WERI-Rb-1 (cell line): ENCODE results near the gene CEMP1.
"Not testable (repeated sequence)": the region's sequence is repeated elsewhere in the genome, so short reads cannot be mapped to it uniquely, and the experiment has no call there.

Experiments used
- DNase-seq: peaks from one replicate; pipeline ENCODE4 v3.0.0-alpha.2; 2020
- H3K27ac ChIP-seq: fragments of 250-450 bp; sonication (Bioruptor Pico); 2 replicates; pipeline ENCODE4 v1.5.1; 2020; ENCODE audit warnings: mild to moderate bottlenecking, moderate library complexity
- H3K27me3 ChIP-seq: fragments of 250-450 bp; sonication (Bioruptor Pico); 2 replicates; pipeline ENCODE4 v1.5.1; 2021; ENCODE audit warnings: mild to moderate bottlenecking, low read depth, moderate library complexity; ENCODE audit not compliant: insufficient read depth, severe bottlenecking
- H3K36me3 ChIP-seq: fragments of 250-450 bp; sonication (Bioruptor Pico); 2 replicates; pipeline ENCODE4 v1.5.1; 2020; ENCODE audit warnings: mild to moderate bottlenecking, moderate library complexity
- H3K4me3 ChIP-seq: 2 replicates; pipeline ENCODE4 v1.5.1; 2011; ENCODE audit warnings: low read depth, mild to moderate bottlenecking, control low read depth, low read length
- H3K9me3 ChIP-seq: fragments of 250-450 bp; sonication (Bioruptor Pico); 2 replicates; pipeline ENCODE4 v1.5.1; 2021; ENCODE audit warnings: mild to moderate bottlenecking, moderate library complexity; ENCODE audit not compliant: severe bottlenecking
- CTCF ChIP-seq: IDR thresholded peaks from 2 replicates; pipeline ENCODE4 v1.5.1; 2011; ENCODE audit warnings: low read depth, mild to moderate bottlenecking, control low read depth, inconsistent platforms, low read length

Gene CEMP1

GRCh38 chr16:2531371-2531695 lies at the start of gene CEMP1:
TSS of gene CEMP1 (minus strand) at chr16:2531408. CDS start at chr16:2531073, 335 bp downstream.
- H3K4me3 ChIP-seq, result peak within 1 kb of the TSS; percentile 60
- no peak for DNase-seq
- H3K9me3 ChIP-seq, result no peaks in the 10 kb centered on the region
- H3K27me3 ChIP-seq, result no peaks in the 10 kb centered on the region
- no peak for TF ChIP-seq CTCF
- peak within 1 kb of the TSS; percentile 73 for H3K27ac ChIP-seq
- peaks cover 23% of the 10 kb centered on the region for H3K36me3 ChIP-seq

GRCh38 chr16:2580818-2581217 lies 49.6 kb upstream of the CEMP1 start:
- not testable (repeated sequence) for DNase-seq, H3K4me3 ChIP-seq, H3K27me3 ChIP-seq, H3K27ac ChIP-seq, H3K9me3 ChIP-seq
- peaks cover 12% of the 10 kb centered on the region for H3K36me3 ChIP-seq

- H3K9me3 ChIP-seq, H3K36me3 ChIP-seq, H3K27me3 ChIP-seq, H3K4me3 ChIP-seq, H3K27ac ChIP-seq: not testable (repeated sequence)
- peak; percentile 25; the same call in 1 of the 2 replicates for TF ChIP-seq CTCF
- DNase-seq, result peak; percentile 33
These were observed 48.9 kb upstream of the CEMP1 start for GRCh38 chr16:2580143-2580542.

GRCh38 chr16:2578905-2579304 lies 47.7 kb upstream of the CEMP1 start:
- not testable (repeated sequence) for DNase-seq, H3K4me3 ChIP-seq, H3K27ac ChIP-seq, H3K27me3 ChIP-seq, H3K9me3 ChIP-seq, H3K36me3 ChIP-seq

GRCh38 chr16:2577044-2577443 lies 45.8 kb upstream of the CEMP1 start:
- DNase-seq, H3K27me3 ChIP-seq, H3K36me3 ChIP-seq: not testable (repeated sequence)

GRCh38 chr16:2575839-2576238 lies 44.6 kb upstream of the CEMP1 start:
- not testable (repeated sequence) for H3K4me3 ChIP-seq, DNase-seq, H3K9me3 ChIP-seq, H3K36me3 ChIP-seq, H3K27me3 ChIP-seq, H3K27ac ChIP-seq

More at GRCh38 chr16:2577044-2577443, 45.8 kb upstream of the CEMP1 start:
- H3K27ac ChIP-seq, H3K9me3 ChIP-seq, H3K4me3 ChIP-seq: not testable (repeated sequence)

GRCh38 chr16:2572704-2573103 lies 41.5 kb upstream of the CEMP1 start:
- DNase-seq, H3K4me3 ChIP-seq, H3K9me3 ChIP-seq, H3K27me3 ChIP-seq, H3K36me3 ChIP-seq, H3K27ac ChIP-seq: not testable (repeated sequence)

GRCh38 chr16:2568573-2568972 lies 37.4 kb upstream of the CEMP1 start:
- not testable (repeated sequence) for DNase-seq, H3K4me3 ChIP-seq, H3K9me3 ChIP-seq, H3K27me3 ChIP-seq, H3K36me3 ChIP-seq, H3K27ac ChIP-seq

GRCh38 chr16:2567506-2567905 lies 36.3 kb upstream of the CEMP1 start:
- H3K9me3 ChIP-seq, H3K36me3 ChIP-seq, H3K27me3 ChIP-seq, H3K27ac ChIP-seq, DNase-seq, H3K4me3 ChIP-seq: not testable (repeated sequence)

GRCh38 chr16:2560798-2561133 lies 29.6 kb upstream of the CEMP1 start:
- H3K4me3 ChIP-seq, H3K27ac ChIP-seq, H3K27me3 ChIP-seq, H3K36me3 ChIP-seq, H3K9me3 ChIP-seq: not testable (repeated sequence)
- TF ChIP-seq CTCF, result peak; percentile 40
- peak; percentile 74 for DNase-seq

- not testable (repeated sequence) for H3K4me3 ChIP-seq, H3K36me3 ChIP-seq, H3K27ac ChIP-seq, H3K9me3 ChIP-seq, H3K27me3 ChIP-seq, DNase-seq
These were observed 29.1 kb upstream of the CEMP1 start for GRCh38 chr16:2560131-2560797.

- not testable (repeated sequence) for H3K4me3 ChIP-seq, DNase-seq, H3K36me3 ChIP-seq, H3K27ac ChIP-seq, H3K27me3 ChIP-seq, H3K9me3 ChIP-seq
These were observed 25.9 kb upstream of the CEMP1 start for GRCh38 chr16:2557150-2557549.
